HepG2 (cell line): Measurements from ENCODE around the gene MRLN. TPM values are rescaled to one million over a fixed set of nuclear protein-coding genes. Genes with fewer than 3 reads are reported as not detected.

Source experiments
- ADNP ChIP-seq: sonication (generic); formaldehyde crosslinking; IDR thresholded peaks from 2 replicates; pipeline ENCODE4 v1.4.0; 2020; ENCODE audit warnings: missing genetic modification reagents
- HOXA7 ChIP-seq: sonication (generic); formaldehyde crosslinking; IDR thresholded peaks from 2 replicates; pipeline ENCODE4 v1.8.1; 2022; ENCODE audit warnings: mild to moderate bottlenecking, missing genetic modification reagents, moderate library complexity
- JUND ChIP-seq: sonication (generic); formaldehyde crosslinking; IDR thresholded peaks from 2 replicates; pipeline ENCODE4 v1.8.0; 2022; ENCODE audit warnings: mild to moderate bottlenecking, missing genetic modification reagents
- MBNL3 ChIP-seq: fragments of 250-450 bp; sonication (Bioruptor Pico); conservative IDR thresholded peaks from 2 replicates; pipeline ENCODE4 v1.8.0; 2022; ENCODE audit warnings: mild to moderate bottlenecking, inconsistent platforms
- PAWR ChIP-seq: sonication (generic); formaldehyde crosslinking; IDR thresholded peaks from 2 replicates; pipeline ENCODE4 v1.4.0; 2020; ENCODE audit warnings: missing genetic modification reagents, mild to moderate bottlenecking, borderline replicate concordance
- RBM22 ChIP-seq: fragments of 200-400 bp; formaldehyde crosslinking; optimal IDR thresholded peaks from 2 replicates; pipeline ENCODE3; 2017; ENCODE audit warnings: mild to moderate bottlenecking, low read length, moderate library complexity
- SP2 ChIP-seq: sonication (generic); formaldehyde crosslinking; IDR thresholded peaks from 2 replicates; pipeline ENCODE4 v1.5.1; 2020; ENCODE audit warnings: mild to moderate bottlenecking, missing genetic modification reagents
- TCF12 ChIP-seq, 2 experiments: fragments of 450-650 bp in 1 of 2; sonication (generic) in 1 of 2; formaldehyde crosslinking in 1 of 2; IDR thresholded peaks; 2 replicates each; pipeline versions ENCODE4 v1.6.1 to v1.8.0; 2017 to 2022; ENCODE audit warnings: antibody characterized with exemption in 1 of 2, mild to moderate bottlenecking in 1 of 2, missing genetic modification reagents in 1 of 2, moderate library complexity in 1 of 2
- polyA plus RNA-seq, 8 experiments: library from polyadenylated mRNA; depleted of rRNA in 3 of 8; stranded (reverse) in 7 of 8; unstranded in 1 of 8; fragments of >200 nt; fragmentation: Illumina TruSeq in 4 of 8; extraction: Trizol in 4 of 8; gene quantifications; 2 replicates each; pipeline versions ENCODE4 v1.2.1 to v1.2.3, GENCODE V29; 2011 to 2016; ENCODE audit warnings: low read depth in 4 of 8, missing spikeins in 1 of 8, mixed read lengths in 1 of 8; ENCODE audit not compliant: insufficient read depth in 1 of 8
- total RNA-seq, 5 experiments: library from RNA; depleted of rRNA; stranded (reverse); fragments of >200 nt; fragmentation: Illumina TruSeq; extraction: Trizol; gene quantifications; 2 replicates each; pipeline ENCODE4 v1.2.3, GENCODE V29; 2016; ENCODE audit warnings: low read depth in 1 of 5
- TF ChIP-seq, protein P1 (sequence below): sonication (generic); formaldehyde crosslinking; conservative IDR thresholded peaks from 2 replicates; pipeline ENCODE4 v1.4.0; 2020; ENCODE audit warnings: missing genetic modification reagents
- TF ChIP-seq, protein P2 (sequence below): sonication (generic); formaldehyde crosslinking; IDR thresholded peaks from 2 replicates; pipeline ENCODE4 v1.4.0; 2020; ENCODE audit warnings: mild to moderate bottlenecking, missing genetic modification reagents
- TF ChIP-seq, protein P3 (sequence below): IDR thresholded peaks from 2 replicates; pipeline ENCODE4 v1.4.0; 2020; ENCODE audit warnings: mild to moderate bottlenecking, missing genetic modification reagents
- TF ChIP-seq, protein P4 (sequence below): sonication (generic); formaldehyde crosslinking; IDR thresholded peaks from 2 replicates; pipeline ENCODE4 v1.9.0; 2021; ENCODE audit warnings: missing genetic modification reagents, borderline replicate concordance
- TF ChIP-seq, protein P5 (sequence below): sonication (generic); formaldehyde crosslinking; IDR thresholded peaks from 2 replicates; pipeline ENCODE4 v1.8.0; 2022; ENCODE audit warnings: missing genetic modification reagents, mild to moderate bottlenecking, moderate library complexity, borderline replicate concordance

Gene MRLN
- total and polyA plus RNA-seq, 2 of the 13 experiments (the other 11 are each of a cell fraction or from before 2014, with no cell fraction given): not detected

DNA sequence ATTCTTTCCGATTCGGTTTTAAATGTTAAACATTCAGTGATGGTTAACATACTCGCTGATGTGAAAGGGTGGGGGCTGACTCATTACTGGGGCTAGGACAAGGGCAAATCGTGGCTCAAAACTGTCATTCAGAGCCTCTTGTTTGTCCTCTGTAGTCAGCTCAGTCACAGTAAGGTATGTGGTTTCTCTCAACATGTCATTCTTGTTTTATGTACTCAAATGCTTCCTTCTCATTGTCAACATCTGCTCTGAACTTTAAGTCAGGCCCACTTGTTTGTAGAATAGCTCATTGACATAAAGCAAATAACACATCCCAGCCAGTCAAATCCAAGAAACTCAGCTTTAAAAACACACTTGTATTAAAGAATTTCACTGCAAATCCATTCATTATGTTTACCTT lies 50.9 kb downstream of the MRLN start (continued):
- TF ChIP-seq, protein P1, sequence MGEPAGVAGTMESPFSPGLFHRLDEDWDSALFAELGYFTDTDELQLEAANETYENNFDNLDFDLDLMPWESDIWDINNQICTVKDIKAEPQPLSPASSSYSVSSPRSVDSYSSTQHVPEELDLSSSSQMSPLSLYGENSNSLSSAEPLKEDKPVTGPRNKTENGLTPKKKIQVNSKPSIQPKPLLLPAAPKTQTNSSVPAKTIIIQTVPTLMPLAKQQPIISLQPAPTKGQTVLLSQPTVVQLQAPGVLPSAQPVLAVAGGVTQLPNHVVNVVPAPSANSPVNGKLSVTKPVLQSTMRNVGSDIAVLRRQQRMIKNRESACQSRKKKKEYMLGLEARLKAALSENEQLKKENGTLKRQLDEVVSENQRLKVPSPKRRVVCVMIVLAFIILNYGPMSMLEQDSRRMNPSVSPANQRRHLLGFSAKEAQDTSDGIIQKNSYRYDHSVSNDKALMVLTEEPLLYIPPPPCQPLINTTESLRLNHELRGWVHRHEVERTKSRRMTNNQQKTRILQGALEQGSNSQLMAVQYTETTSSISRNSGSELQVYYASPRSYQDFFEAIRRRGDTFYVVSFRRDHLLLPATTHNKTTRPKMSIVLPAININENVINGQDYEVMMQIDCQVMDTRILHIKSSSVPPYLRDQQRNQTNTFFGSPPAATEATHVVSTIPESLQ (CRISPR knock-in tag): no peak
- TF ChIP-seq SP2 (CRISPR knock-in tag) (no peak), HOXA7 (CRISPR knock-in tag) (no peak), JUND (no peak), RBM22 (no peak), TCF12 (IDR thresholded peaks at IDR 0.05) (no peak), TCF12 (CRISPR knock-in tag; IDR thresholded peaks at IDR 0.05) (no peak), ADNP (CRISPR knock-in tag) (no peak), PAWR (CRISPR knock-in tag) (no peak), MBNL3 (CRISPR knock-in tag) (no peak)
- TF ChIP-seq, protein P2, sequence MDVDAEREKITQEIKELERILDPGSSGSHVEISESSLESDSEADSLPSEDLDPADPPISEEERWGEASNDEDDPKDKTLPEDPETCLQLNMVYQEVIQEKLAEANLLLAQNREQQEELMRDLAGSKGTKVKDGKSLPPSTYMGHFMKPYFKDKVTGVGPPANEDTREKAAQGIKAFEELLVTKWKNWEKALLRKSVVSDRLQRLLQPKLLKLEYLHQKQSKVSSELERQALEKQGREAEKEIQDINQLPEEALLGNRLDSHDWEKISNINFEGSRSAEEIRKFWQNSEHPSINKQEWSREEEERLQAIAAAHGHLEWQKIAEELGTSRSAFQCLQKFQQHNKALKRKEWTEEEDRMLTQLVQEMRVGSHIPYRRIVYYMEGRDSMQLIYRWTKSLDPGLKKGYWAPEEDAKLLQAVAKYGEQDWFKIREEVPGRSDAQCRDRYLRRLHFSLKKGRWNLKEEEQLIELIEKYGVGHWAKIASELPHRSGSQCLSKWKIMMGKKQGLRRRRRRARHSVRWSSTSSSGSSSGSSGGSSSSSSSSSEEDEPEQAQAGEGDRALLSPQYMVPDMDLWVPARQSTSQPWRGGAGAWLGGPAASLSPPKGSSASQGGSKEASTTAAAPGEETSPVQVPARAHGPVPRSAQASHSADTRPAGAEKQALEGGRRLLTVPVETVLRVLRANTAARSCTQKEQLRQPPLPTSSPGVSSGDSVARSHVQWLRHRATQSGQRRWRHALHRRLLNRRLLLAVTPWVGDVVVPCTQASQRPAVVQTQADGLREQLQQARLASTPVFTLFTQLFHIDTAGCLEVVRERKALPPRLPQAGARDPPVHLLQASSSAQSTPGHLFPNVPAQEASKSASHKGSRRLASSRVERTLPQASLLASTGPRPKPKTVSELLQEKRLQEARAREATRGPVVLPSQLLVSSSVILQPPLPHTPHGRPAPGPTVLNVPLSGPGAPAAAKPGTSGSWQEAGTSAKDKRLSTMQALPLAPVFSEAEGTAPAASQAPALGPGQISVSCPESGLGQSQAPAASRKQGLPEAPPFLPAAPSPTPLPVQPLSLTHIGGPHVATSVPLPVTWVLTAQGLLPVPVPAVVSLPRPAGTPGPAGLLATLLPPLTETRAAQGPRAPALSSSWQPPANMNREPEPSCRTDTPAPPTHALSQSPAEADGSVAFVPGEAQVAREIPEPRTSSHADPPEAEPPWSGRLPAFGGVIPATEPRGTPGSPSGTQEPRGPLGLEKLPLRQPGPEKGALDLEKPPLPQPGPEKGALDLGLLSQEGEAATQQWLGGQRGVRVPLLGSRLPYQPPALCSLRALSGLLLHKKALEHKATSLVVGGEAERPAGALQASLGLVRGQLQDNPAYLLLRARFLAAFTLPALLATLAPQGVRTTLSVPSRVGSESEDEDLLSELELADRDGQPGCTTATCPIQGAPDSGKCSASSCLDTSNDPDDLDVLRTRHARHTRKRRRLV: no peak
- TF ChIP-seq, protein P3, sequence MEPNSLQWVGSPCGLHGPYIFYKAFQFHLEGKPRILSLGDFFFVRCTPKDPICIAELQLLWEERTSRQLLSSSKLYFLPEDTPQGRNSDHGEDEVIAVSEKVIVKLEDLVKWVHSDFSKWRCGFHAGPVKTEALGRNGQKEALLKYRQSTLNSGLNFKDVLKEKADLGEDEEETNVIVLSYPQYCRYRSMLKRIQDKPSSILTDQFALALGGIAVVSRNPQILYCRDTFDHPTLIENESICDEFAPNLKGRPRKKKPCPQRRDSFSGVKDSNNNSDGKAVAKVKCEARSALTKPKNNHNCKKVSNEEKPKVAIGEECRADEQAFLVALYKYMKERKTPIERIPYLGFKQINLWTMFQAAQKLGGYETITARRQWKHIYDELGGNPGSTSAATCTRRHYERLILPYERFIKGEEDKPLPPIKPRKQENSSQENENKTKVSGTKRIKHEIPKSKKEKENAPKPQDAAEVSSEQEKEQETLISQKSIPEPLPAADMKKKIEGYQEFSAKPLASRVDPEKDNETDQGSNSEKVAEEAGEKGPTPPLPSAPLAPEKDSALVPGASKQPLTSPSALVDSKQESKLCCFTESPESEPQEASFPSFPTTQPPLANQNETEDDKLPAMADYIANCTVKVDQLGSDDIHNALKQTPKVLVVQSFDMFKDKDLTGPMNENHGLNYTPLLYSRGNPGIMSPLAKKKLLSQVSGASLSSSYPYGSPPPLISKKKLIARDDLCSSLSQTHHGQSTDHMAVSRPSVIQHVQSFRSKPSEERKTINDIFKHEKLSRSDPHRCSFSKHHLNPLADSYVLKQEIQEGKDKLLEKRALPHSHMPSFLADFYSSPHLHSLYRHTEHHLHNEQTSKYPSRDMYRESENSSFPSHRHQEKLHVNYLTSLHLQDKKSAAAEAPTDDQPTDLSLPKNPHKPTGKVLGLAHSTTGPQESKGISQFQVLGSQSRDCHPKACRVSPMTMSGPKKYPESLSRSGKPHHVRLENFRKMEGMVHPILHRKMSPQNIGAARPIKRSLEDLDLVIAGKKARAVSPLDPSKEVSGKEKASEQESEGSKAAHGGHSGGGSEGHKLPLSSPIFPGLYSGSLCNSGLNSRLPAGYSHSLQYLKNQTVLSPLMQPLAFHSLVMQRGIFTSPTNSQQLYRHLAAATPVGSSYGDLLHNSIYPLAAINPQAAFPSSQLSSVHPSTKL (CRISPR knock-in tag): peak; percentile 90
- TF ChIP-seq, protein P4, sequence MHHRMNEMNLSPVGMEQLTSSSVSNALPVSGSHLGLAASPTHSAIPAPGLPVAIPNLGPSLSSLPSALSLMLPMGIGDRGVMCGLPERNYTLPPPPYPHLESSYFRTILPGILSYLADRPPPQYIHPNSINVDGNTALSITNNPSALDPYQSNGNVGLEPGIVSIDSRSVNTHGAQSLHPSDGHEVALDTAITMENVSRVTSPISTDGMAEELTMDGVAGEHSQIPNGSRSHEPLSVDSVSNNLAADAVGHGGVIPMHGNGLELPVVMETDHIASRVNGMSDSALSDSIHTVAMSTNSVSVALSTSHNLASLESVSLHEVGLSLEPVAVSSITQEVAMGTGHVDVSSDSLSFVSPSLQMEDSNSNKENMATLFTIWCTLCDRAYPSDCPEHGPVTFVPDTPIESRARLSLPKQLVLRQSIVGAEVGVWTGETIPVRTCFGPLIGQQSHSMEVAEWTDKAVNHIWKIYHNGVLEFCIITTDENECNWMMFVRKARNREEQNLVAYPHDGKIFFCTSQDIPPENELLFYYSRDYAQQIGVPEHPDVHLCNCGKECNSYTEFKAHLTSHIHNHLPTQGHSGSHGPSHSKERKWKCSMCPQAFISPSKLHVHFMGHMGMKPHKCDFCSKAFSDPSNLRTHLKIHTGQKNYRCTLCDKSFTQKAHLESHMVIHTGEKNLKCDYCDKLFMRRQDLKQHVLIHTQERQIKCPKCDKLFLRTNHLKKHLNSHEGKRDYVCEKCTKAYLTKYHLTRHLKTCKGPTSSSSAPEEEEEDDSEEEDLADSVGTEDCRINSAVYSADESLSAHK: no peak
- TF ChIP-seq, protein P5, sequence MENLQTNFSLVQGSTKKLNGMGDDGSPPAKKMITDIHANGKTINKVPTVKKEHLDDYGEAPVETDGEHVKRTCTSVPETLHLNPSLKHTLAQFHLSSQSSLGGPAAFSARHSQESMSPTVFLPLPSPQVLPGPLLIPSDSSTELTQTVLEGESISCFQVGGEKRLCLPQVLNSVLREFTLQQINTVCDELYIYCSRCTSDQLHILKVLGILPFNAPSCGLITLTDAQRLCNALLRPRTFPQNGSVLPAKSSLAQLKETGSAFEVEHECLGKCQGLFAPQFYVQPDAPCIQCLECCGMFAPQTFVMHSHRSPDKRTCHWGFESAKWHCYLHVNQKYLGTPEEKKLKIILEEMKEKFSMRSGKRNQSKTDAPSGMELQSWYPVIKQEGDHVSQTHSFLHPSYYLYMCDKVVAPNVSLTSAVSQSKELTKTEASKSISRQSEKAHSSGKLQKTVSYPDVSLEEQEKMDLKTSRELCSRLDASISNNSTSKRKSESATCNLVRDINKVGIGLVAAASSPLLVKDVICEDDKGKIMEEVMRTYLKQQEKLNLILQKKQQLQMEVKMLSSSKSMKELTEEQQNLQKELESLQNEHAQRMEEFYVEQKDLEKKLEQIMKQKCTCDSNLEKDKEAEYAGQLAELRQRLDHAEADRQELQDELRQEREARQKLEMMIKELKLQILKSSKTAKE (CRISPR knock-in tag): no peak
